Upper lobe of right lung (tissue), 1 donor: ENCODE results near the gene HPX. TPM values are rescaled to one million over a fixed set of nuclear protein-coding genes. Genes with fewer than 3 reads are reported as not detected.

Source experiments
- ATAC-seq: fragments of 200-7000 bp; cut with Tn5 transposase; one replicate; pipeline ENCODE4 v1.9.1; 2020; ENCODE audit warnings: mild to moderate bottlenecking, moderate library complexity
- DNase-seq: peaks from one replicate; pipeline ENCODE4 v3.0.0-alpha.2; 2020
- H3K27ac ChIP-seq: fragments of 200-600 bp; one replicate; pipeline ENCODE4 v1.8.0; 2022
- H3K27me3 ChIP-seq: fragments of 200-600 bp; one replicate; pipeline ENCODE4 v1.8.0; 2022; ENCODE audit warnings: mild to moderate bottlenecking
- H3K36me3 ChIP-seq: fragments of 200-600 bp; one replicate; pipeline ENCODE4 v1.8.0; 2022
- H3K4me1 ChIP-seq: fragments of 200-600 bp; one replicate; pipeline ENCODE4 v1.8.0; 2022
- H3K4me3 ChIP-seq: fragments of 200-600 bp; one replicate; pipeline ENCODE4 v1.8.0; 2022; ENCODE audit warnings: mild to moderate bottlenecking
- H3K9me3 ChIP-seq: fragments of 200-600 bp; one replicate; pipeline ENCODE4 v1.8.0; 2022
- CTCF ChIP-seq: fragments of 200-600 bp; IDR thresholded peaks from one replicate; pipeline ENCODE4 v1.8.0; 2022; ENCODE audit warnings: antibody characterized with exemption
- intact Hi-C: fragments of 100-400 bp; cut with DNase I; formaldehyde crosslinking; loops from one replicate; pipeline ENCODE4 v1.11.0; 2022
- total RNA-seq: library from RNA; stranded (reverse); fragmentation: NEBNext Ultra II Directional; extraction: Animal tissue kit (Norgen Biotek cat#: 25700); gene quantifications from one replicate; pipeline ENCODE4 v1.2.1, GENCODE V29; 2021
- donor health status: DM: no; HTN: yes; CAD: no; lungs with severe emphysema.

Gene HPX
- total RNA-seq, 1 donor from 2014 or later = 1.4 TPM

- no peaks in the 10 kb centered on the region for H3K27me3 ChIP-seq
- H3K4me1 ChIP-seq = no peaks in the 10 kb centered on the region
- DNase-seq = no peak
- H3K4me3 ChIP-seq = no peak overlapping the region
- H3K9me3 ChIP-seq = no peaks in the 10 kb centered on the region
- intact Hi-C loops = no loop called here
- H3K36me3 ChIP-seq = peaks cover 24% of the 10 kb centered on the region
- no peak for ATAC-seq
- no peak overlapping the region for H3K27ac ChIP-seq
- TF ChIP-seq CTCF = no peak
These were observed 34.9 kb downstream of the HPX start for GRCh38 chr11:6405846-6406245.

GRCh38 chr11:6405052-6405667, 35.6 kb downstream of the HPX start:
- no peaks in the 10 kb centered on the region for H3K27me3 ChIP-seq
- ATAC-seq (peak; percentile 33), DNase-seq (no peak)
- no peaks in the 10 kb centered on the region for H3K4me1 ChIP-seq
- no peak overlapping the region for H3K4me3 ChIP-seq
- TF ChIP-seq CTCF = no peak
- intact Hi-C loops = no loop called here
- no peaks in the 10 kb centered on the region for H3K9me3 ChIP-seq
- peaks cover 23% of the 10 kb centered on the region for H3K36me3 ChIP-seq
- no peak overlapping the region for H3K27ac ChIP-seq

- no peaks in the 10 kb centered on the region for H3K27me3 ChIP-seq
- H3K4me1 ChIP-seq = no peaks in the 10 kb centered on the region
- DNase-seq = no peak
- peak overlapping the region; percentile 3 for H3K27ac ChIP-seq
- no peak for TF ChIP-seq CTCF
- no peak overlapping the region for H3K4me3 ChIP-seq
- intact Hi-C loops = no loop called here
- H3K36me3 ChIP-seq = peaks cover 16% of the 10 kb centered on the region
- no peaks in the 10 kb centered on the region for H3K9me3 ChIP-seq
- ATAC-seq = peak; percentile 3
These were observed 36.3 kb downstream of the HPX start for GRCh38 chr11:6404342-6405051.

- no peak for TF ChIP-seq CTCF
- Histone ChIP-seq H3K36me3 (peaks cover 7% of the 10 kb centered on the region), H3K27me3 (no peaks in the 10 kb centered on the region), H3K4me3 (no peak overlapping the region), H3K27ac (peak overlapping the region; percentile 30), H3K4me1 (no peaks in the 10 kb centered on the region), H3K9me3 (no peaks in the 10 kb centered on the region)
- ATAC-seq = no peak
- no peak for DNase-seq
- intact Hi-C loops = no loop called here
These were observed 37.2 kb downstream of the HPX start for GRCh38 chr11:6403539-6403938.

- ATAC-seq = peak; percentile 6
- no peak for DNase-seq
- Histone ChIP-seq H3K36me3 (peaks cover 7% of the 10 kb centered on the region), H3K4me3 (no peak overlapping the region), H3K4me1 (peaks cover 4% of the 10 kb centered on the region), H3K9me3 (no peaks in the 10 kb centered on the region), H3K27ac (peak overlapping the region; percentile 60), H3K27me3 (no peaks in the 10 kb centered on the region)
- intact Hi-C loops = no loop called here
- TF ChIP-seq CTCF = no peak
These were observed 38.2 kb downstream of the HPX start for GRCh38 chr11:6402561-6402981.
